Glomerular visceral epithelial cell (primary cell): ENCODE results near the gene IL21R.
"Not testable (repeated sequence)": the region's sequence is repeated elsewhere in the genome, so short reads cannot be mapped to it uniquely, and the experiment has no call there.

ENCODE experiments used
- DNase-seq: peaks from one replicate; pipeline ENCODE4 v3.0.0-alpha.2; 2016; ENCODE audit errors: extremely low spot score

The IL21R gene

DNA sequence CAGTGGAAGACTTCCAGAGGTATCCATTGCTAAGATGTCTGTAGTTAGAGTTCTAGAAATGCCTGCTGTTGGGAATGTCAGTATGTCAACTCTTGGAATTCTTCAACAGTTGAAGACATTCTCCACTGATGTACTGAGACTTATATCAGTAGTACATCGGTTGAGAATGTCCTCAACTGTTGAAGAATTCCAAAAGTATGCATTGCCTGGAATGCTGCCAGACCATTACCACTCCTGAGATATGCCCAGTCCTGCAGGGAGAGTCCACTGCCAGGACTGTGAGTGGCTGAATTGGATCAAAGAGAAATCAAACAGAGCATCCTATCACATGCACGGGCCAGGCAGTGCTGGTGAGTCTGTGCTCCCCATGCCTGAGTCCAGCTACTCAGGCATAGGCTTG, 42.0 kb downstream of the IL21R start:
- DNase-seq, result peak; percentile 62

DNA sequence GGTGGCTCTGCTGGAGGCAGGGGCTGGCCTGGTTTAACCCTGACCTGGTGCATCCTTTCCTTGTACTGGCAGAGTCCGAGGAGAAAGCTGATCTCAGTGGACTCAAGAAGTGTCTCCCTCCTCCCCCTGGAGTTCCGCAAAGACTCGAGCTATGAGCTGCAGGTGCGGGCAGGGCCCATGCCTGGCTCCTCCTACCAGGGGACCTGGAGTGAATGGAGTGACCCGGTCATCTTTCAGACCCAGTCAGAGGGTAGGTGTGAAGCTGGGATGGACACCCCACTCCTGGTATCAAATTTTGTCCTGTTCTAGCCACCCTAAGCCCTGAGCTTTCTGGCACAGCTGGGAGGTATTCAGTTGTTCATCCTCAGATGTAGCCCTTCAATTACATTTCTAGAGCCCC, 42.5 kb downstream of the IL21R start:
- DNase-seq, result no peak

DNA sequence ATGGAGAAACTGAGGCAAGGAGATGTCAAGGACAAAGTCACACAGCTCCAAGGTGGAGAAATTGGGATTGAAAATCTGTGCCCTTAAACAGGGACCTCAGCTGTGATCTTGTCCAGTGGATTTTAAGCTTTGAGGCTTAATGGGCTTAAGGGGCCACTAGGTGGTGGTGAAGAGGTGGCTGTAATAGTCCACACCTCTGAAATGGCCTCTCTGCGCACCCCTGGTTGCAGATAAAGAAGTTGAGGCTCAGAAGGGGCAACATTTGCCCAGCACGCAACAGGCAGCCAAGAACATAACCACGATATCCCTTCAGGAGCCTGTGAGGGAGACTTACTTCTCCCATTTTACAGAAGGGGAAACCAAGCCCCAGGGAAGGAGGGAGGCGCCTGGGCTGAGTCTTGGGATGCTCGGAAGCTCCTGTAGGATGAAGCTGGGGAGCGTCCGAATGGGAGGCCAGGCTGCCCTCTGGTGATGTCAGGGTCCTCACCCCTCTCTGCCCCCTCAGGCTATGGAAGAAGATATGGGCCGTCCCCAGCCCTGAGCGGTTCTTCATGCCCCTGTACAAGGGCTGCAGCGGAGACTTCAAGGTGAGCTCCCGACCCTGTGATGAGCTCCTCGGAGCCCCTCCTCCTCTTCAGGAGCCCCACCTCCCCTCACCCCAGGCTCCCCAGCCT, 43.7 kb downstream of the IL21R start:
- DNase-seq, result no peak

DNA sequence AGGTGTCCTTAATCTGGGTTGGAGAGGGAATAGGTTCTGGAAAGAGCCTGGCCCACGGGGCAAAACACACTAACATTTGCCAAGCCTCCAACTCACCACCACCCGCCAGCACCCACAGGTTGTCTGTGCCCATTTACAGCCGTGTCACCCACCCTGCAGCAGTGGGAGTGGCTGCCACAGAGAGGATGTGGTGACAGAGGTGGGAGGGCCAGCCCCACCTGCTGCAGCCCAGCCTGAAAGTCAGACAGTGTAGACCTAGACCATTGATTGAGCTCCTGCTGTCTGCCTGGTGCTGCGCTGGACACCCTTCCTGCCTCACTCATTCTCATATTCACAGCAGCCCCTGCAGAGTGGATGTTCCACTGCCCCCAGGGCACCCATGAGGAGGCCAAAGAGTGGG, 44.7 kb downstream of the IL21R start:
- DNase-seq, result no peak

DNA sequence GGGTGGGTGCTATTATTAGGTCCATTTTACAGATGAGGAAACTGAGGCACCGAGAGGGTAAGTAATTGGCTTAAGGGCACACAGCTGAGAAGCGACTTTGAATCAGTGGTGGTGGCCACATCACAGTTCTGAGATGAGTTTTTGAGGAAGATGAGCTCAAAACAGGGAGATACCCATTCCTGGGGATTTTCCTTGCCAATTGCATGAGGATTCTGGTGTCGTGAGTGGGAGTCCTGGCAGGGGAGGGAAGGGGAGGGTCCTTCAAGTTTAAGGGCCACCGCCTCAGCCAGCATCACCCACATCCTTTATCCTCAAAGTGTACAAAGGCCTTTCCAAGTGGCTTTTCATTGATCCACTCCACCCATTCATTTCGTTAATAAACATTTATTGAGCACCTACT, 45.3 kb downstream of the IL21R start:
- DNase-seq, result no peak

DNA sequence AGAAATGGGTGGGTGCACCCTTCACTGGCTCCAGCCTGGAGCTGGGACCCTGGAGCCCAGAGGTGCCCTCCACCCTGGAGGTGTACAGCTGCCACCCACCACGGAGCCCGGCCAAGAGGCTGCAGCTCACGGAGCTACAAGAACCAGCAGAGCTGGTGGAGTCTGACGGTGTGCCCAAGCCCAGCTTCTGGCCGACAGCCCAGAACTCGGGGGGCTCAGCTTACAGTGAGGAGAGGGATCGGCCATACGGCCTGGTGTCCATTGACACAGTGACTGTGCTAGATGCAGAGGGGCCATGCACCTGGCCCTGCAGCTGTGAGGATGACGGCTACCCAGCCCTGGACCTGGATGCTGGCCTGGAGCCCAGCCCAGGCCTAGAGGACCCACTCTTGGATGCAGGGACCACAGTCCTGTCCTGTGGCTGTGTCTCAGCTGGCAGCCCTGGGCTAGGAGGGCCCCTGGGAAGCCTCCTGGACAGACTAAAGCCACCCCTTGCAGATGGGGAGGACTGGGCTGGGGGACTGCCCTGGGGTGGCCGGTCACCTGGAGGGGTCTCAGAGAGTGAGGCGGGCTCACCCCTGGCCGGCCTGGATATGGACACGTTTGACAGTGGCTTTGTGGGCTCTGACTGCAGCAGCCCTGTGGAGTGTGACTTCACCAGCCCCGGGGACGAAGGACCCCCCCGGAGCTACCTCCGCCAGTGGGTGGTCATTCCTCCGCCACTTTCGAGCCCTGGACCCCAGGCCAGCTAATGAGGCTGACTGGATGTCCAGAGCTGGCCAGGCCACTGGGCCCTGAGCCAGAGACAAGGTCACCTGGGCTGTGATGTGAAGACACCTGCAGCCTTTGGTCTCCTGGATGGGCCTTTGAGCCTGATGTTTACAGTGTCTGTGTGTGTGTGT, 46.8 kb downstream of the IL21R start:
- DNase-seq, result no peak

DNA sequence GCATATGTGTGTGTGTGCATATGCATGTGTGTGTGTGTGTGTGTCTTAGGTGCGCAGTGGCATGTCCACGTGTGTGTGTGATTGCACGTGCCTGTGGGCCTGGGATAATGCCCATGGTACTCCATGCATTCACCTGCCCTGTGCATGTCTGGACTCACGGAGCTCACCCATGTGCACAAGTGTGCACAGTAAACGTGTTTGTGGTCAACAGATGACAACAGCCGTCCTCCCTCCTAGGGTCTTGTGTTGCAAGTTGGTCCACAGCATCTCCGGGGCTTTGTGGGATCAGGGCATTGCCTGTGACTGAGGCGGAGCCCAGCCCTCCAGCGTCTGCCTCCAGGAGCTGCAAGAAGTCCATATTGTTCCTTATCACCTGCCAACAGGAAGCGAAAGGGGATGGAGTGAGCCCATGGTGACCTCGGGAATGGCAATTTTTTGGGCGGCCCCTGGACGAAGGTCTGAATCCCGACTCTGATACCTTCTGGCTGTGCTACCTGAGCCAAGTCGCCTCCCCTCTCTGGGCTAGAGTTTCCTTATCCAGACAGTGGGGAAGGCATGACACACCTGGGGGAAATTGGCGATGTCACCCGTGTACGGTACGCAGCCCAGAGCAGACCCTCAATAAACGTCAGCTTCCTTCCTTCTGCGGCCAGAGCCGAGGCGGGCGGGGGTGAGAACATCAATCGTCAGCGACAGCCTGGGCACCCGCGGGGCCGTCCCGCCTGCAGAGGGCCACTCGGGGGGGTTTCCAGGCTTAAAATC, 47.6 kb downstream of the IL21R start:
- no peak for DNase-seq

DNA sequence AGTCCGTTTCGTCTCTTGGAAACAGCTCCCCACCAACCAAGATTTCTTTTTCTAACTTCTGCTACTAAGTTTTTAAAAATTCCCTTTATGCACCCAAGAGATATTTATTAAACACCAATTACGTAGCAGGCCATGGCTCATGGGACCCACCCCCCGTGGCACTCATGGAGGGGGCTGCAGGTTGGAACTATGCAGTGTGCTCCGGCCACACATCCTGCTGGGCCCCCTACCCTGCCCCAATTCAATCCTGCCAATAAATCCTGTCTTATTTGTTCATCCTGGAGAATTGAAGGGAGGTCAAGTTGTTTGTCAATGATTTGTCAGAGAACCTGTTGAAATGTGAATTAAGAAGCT, 48.2 kb downstream of the IL21R start:
- no peak for DNase-seq

DNA sequence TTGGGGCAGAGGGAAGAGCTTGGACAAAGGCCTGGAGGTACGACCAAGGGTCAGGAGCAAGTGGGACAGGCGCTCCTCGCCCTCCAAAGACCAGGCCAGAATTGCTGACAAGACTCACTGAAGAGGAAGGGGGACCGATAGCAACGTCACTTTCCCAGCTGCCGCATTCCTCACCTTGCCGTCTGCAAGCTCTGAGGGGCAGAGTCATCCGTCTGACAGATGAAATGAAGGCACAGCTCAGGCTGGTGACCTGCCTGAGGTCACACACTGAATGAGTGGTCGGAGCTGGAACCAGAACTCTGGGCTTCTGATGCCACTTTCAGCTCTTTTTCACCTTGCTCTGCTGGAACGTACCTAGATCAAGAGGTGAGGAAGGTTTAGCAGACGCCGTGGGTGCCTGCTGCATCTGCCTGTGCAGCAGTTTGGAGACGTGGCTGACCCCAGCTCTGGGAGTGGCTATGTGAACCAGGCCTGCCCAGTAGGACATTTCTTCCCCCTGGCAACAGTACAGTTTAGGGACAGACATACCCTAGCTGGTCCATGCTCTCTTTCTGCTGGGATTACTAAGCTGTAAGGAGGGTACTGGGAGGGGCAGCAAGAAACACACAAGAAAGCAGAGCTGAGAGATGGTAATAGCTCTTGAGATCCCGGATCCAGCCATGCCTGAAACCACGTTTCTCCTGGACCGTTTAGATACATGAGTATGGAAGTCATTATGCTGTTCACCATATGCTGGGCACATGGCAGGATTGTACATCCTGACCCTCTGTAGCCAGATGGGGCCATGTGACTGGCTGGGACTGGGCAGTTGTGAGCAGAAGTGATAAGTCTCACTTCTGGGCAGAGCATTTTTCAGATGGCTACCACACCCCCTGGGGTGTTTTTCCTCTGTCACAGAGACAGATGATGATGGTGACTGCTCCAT, 50.9 kb downstream of the IL21R start:
- no peak for DNase-seq

DNA sequence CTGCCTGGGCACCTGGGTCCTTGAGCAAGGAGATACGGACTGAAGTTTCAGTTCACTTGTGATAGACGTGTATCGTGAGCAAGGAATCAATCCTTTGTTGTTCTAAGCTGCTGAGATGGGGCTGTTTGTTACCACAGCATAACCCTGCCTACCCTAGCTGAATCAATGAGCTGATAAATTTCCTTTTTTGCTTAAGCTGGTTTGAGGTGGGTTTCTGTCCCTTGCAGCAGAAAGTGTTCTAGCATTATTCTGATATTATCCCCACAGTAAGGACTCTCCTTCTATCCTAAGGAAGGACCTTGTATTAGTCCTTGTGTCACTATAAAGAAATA, 51.5 kb downstream of the IL21R start:
- no peak for DNase-seq

DNA sequence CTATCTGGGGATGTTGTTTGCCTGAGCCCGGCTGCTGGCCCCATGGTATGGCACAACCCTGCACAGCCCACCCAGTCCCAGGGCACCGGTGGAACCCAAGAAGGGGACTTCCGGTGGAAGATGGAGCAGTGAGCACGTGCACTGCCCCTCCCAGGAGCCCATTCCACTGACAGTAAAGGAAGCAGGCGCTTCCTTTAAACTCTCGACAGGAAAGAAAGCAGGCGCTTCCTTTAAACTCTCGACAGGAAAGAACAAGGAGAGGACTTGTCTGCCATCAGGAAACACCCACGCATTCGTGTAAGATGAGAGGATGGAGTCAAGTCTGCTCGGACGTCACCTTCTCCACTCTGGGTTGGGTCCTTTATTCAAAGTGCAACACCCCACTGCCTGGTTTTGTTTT, 53.7 kb downstream of the IL21R start:
- no peak for DNase-seq

DNA sequence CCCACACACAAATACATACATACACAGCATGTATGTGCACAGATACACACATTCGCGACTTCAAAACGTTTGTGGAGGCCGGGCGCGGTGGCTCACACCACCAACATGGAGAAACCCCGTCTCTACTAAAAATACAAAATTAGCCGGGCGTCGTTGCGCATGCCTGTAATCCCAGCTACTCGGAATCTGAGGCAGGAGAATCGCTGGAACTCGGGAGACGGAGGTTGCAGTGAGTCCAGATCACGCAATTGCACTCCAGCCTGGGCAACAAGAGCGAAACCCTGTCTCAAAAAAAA, 55.6 kb downstream of the IL21R start:
- not testable (repeated sequence) for DNase-seq

DNA sequence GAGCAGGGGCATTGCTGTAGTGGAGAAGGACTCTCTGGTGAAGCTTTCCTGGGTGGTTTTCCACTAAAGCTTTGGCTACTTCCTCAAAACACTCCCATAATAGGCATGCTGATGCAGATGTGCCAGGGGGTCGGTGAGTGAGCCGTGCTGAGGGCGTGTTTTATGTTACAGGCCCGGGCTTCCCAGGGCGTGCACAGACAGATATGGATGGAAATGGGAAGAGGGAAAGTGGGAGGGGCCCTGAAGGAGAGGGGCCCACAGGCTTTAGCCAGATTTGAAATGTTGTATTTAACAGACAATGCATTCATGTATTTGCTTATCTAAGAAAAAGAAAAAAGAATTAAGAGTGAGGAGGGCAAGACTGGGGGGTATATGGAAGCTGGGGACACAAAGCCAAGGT, 56.3 kb downstream of the IL21R start:
- DNase-seq, result no peak

DNA sequence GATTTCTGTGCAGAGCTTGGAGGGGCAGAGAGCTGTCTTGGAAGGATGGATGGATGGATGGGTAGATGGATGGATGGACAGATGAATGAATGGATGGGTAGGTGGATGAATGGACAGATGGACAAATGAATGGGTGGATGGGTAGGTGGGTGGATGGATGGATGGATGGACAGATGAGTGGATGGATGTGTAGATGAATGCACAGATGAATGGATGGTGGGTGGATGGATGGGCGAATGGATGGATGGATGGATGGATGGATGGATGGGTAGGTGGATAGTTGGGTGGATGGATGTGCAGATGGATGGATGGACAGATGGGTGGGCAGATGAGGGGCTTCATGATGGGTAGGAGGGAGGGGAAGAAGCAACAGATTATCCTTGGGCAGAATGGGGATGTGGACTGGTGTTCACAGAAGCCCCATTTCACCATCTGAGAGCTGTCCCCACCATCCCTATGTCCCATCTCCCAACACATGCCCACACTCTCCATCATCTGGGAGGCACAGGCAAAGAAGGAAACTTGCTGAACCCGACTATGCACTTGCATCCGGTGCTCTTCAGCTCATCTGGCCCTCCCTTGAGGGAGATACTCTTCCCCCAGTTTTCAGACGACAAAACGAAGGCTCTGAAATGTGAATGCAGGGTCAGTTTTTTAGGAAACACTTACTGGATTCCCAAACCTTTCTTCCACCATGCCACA, 57.2 kb downstream of the IL21R start:
- no peak for DNase-seq

DNA sequence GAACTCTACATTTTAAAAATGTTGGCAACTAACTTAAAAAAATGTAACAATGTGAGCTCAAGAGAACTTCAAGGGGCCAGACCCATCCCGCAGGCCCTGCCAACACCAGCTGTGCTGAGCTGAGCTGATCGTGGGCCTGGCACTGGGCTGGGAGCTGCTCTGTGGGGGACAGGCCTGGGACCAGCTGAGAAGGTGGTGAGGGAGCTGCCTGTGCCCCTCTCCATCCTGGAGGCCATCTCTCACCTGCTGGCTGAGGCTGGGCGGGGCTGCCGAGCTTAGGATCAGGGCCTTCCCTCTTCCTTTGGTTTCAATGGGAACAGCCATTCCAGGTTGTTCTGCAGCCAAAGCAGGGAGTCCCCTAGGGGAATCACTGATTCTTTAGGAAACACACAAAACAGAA, 58.2 kb downstream of the IL21R start:
- no peak for DNase-seq

DNA sequence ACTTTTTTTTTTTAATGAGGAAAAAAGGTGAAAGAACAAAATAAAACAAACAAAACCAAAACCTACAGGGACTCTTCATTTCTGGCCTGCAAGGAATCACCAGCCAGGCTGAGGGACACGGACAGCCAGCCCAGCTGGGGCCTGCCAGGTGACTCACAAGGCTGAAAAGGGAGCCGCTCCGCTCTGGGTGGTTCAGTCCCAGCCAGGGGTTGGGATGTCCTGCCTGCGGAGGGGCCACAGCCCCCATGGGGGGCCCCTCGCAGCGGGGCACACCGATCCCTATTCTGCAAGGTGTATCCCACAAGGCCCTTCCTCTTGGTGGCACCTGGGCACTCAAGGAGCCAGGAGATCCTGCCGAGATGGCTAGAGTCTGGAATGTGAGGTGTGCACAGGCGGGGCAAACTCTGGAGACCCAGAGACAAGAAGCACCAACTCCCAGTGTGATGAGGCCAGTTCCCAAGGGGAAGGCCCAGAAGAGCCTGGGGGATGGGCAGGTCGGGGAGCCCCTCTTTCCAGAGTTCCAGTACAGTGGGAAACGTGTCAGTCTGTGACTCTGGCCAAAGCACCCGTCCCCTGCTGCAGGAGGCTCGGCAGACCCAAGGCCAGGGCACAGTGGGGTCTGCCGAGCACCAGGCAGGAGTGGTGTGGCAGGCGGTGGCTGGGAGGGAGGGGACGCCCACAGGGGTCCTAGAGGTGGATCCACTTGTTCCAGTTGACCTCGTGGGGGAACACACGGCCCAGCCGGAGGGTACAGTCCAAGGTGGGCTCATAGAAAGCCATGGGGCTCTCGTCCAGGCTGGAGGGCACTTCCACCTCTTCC, 58.9 kb downstream of the IL21R start:
- DNase-seq, result no peak

DNA sequence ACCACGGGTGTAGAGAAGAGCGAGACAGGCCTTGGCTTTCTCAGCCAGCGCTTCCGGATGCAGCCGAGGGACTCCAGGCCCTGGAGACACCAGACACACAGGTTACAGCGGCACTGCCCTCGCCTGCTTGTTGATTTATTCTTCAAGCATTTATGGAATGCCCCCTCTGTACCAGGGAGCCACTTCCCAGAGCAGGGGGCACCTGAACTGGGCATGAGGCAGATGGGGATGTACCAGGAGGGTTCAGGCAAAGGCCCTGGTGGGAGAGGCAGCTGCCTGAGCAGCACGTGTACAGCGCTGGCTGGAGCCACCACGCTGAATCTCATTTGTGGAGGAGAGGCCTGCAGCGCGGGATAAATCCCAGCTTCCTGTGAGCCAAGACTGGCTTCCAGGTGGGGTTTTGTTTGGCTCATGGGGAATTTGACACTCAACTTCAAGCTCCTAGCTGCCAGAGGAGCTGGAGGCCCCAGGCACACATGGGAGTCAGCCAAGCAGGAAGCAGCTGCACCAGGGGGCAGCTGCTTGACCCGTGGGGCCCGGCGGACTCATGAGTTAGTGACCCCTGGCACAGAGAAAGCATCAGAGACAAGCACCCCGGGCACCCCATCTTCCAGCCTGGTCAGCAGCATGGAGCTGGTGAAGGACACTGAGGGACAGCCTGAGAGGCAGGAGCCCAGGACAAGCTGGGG, 59.7 kb downstream of the IL21R start:
- DNase-seq, result peak; percentile 47

DNA sequence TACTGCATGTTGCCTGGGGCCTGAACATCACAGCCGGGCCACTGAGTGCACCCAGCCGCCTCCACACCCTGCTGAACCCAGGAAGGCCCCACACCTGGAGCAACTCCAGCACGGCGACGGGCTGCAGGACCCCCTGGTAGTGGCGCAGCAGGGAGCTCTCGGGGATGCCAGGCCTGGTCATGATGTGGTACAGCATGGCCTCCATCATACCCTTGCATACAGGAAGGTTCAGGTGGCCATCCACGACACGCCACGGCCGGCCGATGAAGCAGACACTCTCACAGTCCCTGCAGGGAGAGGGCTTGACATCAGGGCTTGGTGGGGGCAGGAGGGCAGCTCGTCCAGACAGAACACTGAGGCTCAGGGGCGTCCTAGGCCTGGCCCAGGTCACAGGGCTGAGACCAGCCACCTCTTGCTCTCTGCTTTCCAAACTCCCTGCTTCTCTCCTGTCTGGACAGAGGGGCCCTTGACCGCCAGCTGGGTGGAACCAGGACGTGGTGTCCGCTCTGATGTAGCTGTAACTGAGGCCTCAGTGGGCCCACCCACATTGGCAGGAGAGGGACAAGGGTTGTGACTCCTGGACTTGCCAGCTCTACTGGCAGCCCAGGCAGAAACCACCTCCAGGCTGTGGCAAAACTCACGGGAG, 60.3 kb downstream of the IL21R start:
- no peak for DNase-seq
